ENCODE measurements around the gene PYGL. TPM values are rescaled to one million over a fixed set of nuclear protein-coding genes. Genes with fewer than 3 reads are reported as not detected.

The PYGL gene
- total and polyA plus RNA-seq, 8 donors = 6.7 to 35.6 (median 17.9) TPM

- DNase-seq = no peak
- intact Hi-C loops (cut with DNase I; ENCODE audit: low total_unique reads) = no loop called here
- TF ChIP-seq POLR2A (IDR thresholded peaks at IDR 0.05) = no peak
- TF ChIP-seq CTCF (IDR thresholded peaks at IDR 0.05) = no peak
- no peak for TF ChIP-seq POLR2AphosphoS5 (IDR thresholded peaks at IDR 0.05)
- TF ChIP-seq EP300 (IDR thresholded peaks at IDR 0.05) = no peak
- H3K9me3 ChIP-seq = no peaks in the 10 kb centered on the region
- H3K36me3 ChIP-seq = peaks cover 4 to 42% (median 17%) of the 10 kb centered on the region in 4 donors
- peaks cover 0 to 13% (median 0%) of the 10 kb centered on the region in 4 donors for H3K4me1 ChIP-seq
- no peaks in the 10 kb centered on the region for H3K27me3 ChIP-seq
- H3K27ac ChIP-seq = peak overlapping the region in 1 of 5 donors; percentile 0
- 71 to 94% (median 80%) methylated on average over 2 of the region's 2 CpGs for WGBS, 5 donors
- H3K4me3 ChIP-seq = no peak overlapping the region
Measured at GRCh38 chr14:50936016-50936340, 8.3 kb downstream of the PYGL start.

GRCh38 chr14:50935126-50936015 lies 8.9 kb downstream of the PYGL start:
- Histone ChIP-seq H3K36me3 (peaks cover 4 to 48% (median 23%) of the 10 kb centered on the region in 4 donors), H3K27ac (no peak overlapping the region), H3K4me1 (peaks cover 0 to 13% (median 0%) of the 10 kb centered on the region in 4 donors), H3K27me3 (no peaks in the 10 kb centered on the region), H3K9me3 (no peaks in the 10 kb centered on the region), H3K4me3 (no peak overlapping the region)
- no peak for TF ChIP-seq CTCF (IDR thresholded peaks at IDR 0.05)
- no peak for TF ChIP-seq POLR2AphosphoS5 (IDR thresholded peaks at IDR 0.05)
- DNase-seq = no peak
- 65 to 84% (median 80%) methylated on average over 5 of the region's 5 CpGs for WGBS, 5 donors
- intact Hi-C loops (cut with DNase I; ENCODE audit: low total_unique reads) = no loop called here

GRCh38 chr14:50932592-50933495 lies 11.4 kb downstream of the PYGL start:
- TF ChIP-seq CTCF (IDR thresholded peaks at IDR 0.05) (no peak), POLR2A (IDR thresholded peaks at IDR 0.05) (no peak), POLR2AphosphoS5 (IDR thresholded peaks at IDR 0.05) (no peak), EP300 (IDR thresholded peaks at IDR 0.05) (no peak)
- H3K27ac ChIP-seq = peak overlapping the region in 1 of 5 donors; percentile 9
- no peaks in the 10 kb centered on the region for H3K27me3 ChIP-seq
- H3K4me1 ChIP-seq = peaks cover 0 to 13% (median 0%) of the 10 kb centered on the region in 4 donors
- DNase-seq = no peak
- intact Hi-C loops (cut with DNase I; ENCODE audit: low total_unique reads) = no loop called here
- 78 to 85% (median 81%) methylated on average over 4 of the region's 4 CpGs for WGBS, 5 donors
- H3K36me3 ChIP-seq = peaks cover 4 to 65% (median 39%) of the 10 kb centered on the region in 4 donors
- H3K9me3 ChIP-seq = no peaks in the 10 kb centered on the region
- no peak overlapping the region for H3K4me3 ChIP-seq

GRCh38 chr14:50932156-50932555 lies 12.1 kb downstream of the PYGL start:
- no peak for DNase-seq
- Histone ChIP-seq H3K36me3 (peaks cover 4 to 66% (median 41%) of the 10 kb centered on the region in 4 donors), H3K27ac (peak overlapping the region in 1 of 5 donors; percentile 9), H3K4me3 (no peak overlapping the region), H3K4me1 (peaks cover 0 to 13% (median 0%) of the 10 kb centered on the region in 4 donors), H3K9me3 (no peaks in the 10 kb centered on the region), H3K27me3 (no peaks in the 10 kb centered on the region)
- TF ChIP-seq POLR2AphosphoS5 (IDR thresholded peaks at IDR 0.05) (peak in 1 of 3 donors; percentile 46), POLR2A (IDR thresholded peaks at IDR 0.05) (no peak), CTCF (IDR thresholded peaks at IDR 0.05) (no peak), EP300 (IDR thresholded peaks at IDR 0.05) (no peak)
- intact Hi-C loops (cut with DNase I; ENCODE audit: low total_unique reads) = no loop called here
- 22 to 61% (median 43%) methylated on average over 1 of the region's 1 CpG for WGBS, 5 donors
